HG02623 (cell line): ENCODE results near the gene GNGT2.

ENCODE experiments used
- ATAC-seq: cut with Tn5 transposase; IDR thresholded peaks from one replicate; pipeline ENCODE4 v1.9.1; 2021; ENCODE audit warnings: moderate library complexity; ENCODE audit not compliant: unreplicated experiment

The GNGT2 gene

GRCh38 chr17:49229805-49230600 lies 19.6 kb upstream of the GNGT2 start:
- no peak for ATAC-seq

GRCh38 chr17:49229076-49229804 lies 18.9 kb upstream of the GNGT2 start:
- no peak for ATAC-seq

GRCh38 chr17:49227436-49228261 lies 17.3 kb upstream of the GNGT2 start:
- ATAC-seq: no peak

GRCh38 chr17:49226771-49227435 lies 16.5 kb upstream of the GNGT2 start:
- no peak for ATAC-seq

GRCh38 chr17:49225554-49226236 lies 15.3 kb upstream of the GNGT2 start:
- ATAC-seq: no peak

GRCh38 chr17:49224997-49225337 lies 14.6 kb upstream of the GNGT2 start:
- ATAC-seq: no peak

GRCh38 chr17:49224198-49224996 lies 14.0 kb upstream of the GNGT2 start:
- no peak for ATAC-seq

- ATAC-seq: no peak
Observed at GRCh38 chr17:49223517-49224197, 13.3 kb upstream of the GNGT2 start.

GRCh38 chr17:49223168-49223516 lies 12.8 kb upstream of the GNGT2 start:
- ATAC-seq: no peak

GRCh38 chr17:49219987-49220386 lies 9.6 kb upstream of the GNGT2 start:
- no peak for ATAC-seq

GRCh38 chr17:49218941-49219913 lies 8.9 kb upstream of the GNGT2 start:
- no peak for ATAC-seq

- no peak for ATAC-seq
Observed at GRCh38 chr17:49217651-49218413, 7.5 kb upstream of the GNGT2 start.

GRCh38 chr17:49216953-49217650 lies 6.7 kb upstream of the GNGT2 start:
- ATAC-seq: no peak

- ATAC-seq: no peak
Observed at GRCh38 chr17:49216482-49216881, 6.1 kb upstream of the GNGT2 start.

- no peak for ATAC-seq
Observed at GRCh38 chr17:49214676-49215360, 4.4 kb upstream of the GNGT2 start.

- ATAC-seq: no peak
Observed at GRCh38 chr17:49213847-49214246, 3.5 kb upstream of the GNGT2 start.
